AG04449 (cell line): Measurements from ENCODE around the gene GAGE13.
"Not testable (repeated sequence)": the region's sequence is repeated elsewhere in the genome, so short reads cannot be mapped to it uniquely, and the experiment has no call there.

Source experiments
- CTCF ChIA-PET: fragments of 350-600 bp; formaldehyde crosslinking; extraction: SDS; loops from one replicate; lab custom pipeline; 2021; ENCODE audit warnings: antibody characterized with exemption; lab: Yijun Ruan, JAX
- POLR2A ChIA-PET: fragments of 400-600, 350-600 bp; formaldehyde crosslinking; extraction: SDS; loops from one replicate; lab custom pipeline; 2020; ENCODE audit warnings: antibody characterized with exemption, inconsistent platforms; lab: Yijun Ruan, JAX
- DNase-seq: peaks from one replicate; pipeline ENCODE4 v3.0.0-alpha.2; 2010; ENCODE audit warnings: low read depth, low spot score
- H3K4me3 ChIP-seq: 2 replicates; pipeline ENCODE4 v1.5.1; 2011; ENCODE audit warnings: low read depth, mild to moderate bottlenecking, control low read depth, low read length
- CTCF ChIP-seq: IDR thresholded peaks from one replicate; pipeline ENCODE4 v1.5.1; 2011; ENCODE audit warnings: mild to moderate bottlenecking, moderate library complexity, low read length, control low read depth, inconsistent platforms; ENCODE audit not compliant: insufficient read depth; ENCODE audit errors: missing control alignments

Gene GAGE13

GRCh38 chrX:49291615-49292337 is 39.6 kb upstream of the GAGE13 start:
- CTCF ChIA-PET = interaction anchor here (1.2 to 2.4 kb wide), 6 partner anchors 11 to 547 kb away, joined by 3 to 11 read pairs (median 4); no protein-coding TSS in a partner anchor
- POLR2A ChIA-PET = no interaction called here
- DNase-seq = no peak
- H3K4me3 ChIP-seq = no peak overlapping the region
- peak; percentile 66 for TF ChIP-seq CTCF

GRCh38 chrX:49292400-49293362 is 38.7 kb upstream of the GAGE13 start:
- CTCF ChIA-PET = interaction anchor here (1.2 to 2.4 kb wide), 5 partner anchors 12 to 464 kb away, joined by 3 to 11 read pairs (median 5); no protein-coding TSS in a partner anchor
- no peak for DNase-seq
- no peak overlapping the region for H3K4me3 ChIP-seq
- no peak for TF ChIP-seq CTCF
- POLR2A ChIA-PET = interaction anchor here (0.6 kb wide), 1 partner anchor 11 kb away, joined by 6 read pairs; no protein-coding TSS in a partner anchor

GRCh38 chrX:49299293-49299692 is 32.1 kb upstream of the GAGE13 start:
- H3K4me3 ChIP-seq, CTCF ChIA-PET, DNase-seq, POLR2A ChIA-PET: not testable (repeated sequence)

GRCh38 chrX:49300703-49301102 is 30.7 kb upstream of the GAGE13 start:
- no peak for DNase-seq
- ChIA-PET POLR2A (no interaction called here), CTCF (interaction anchor here (0.6 kb wide), 1 partner anchor 1728 kb away, joined by 4 read pairs; no protein-coding TSS in a partner anchor)
- TF ChIP-seq CTCF = no peak
- H3K4me3 ChIP-seq = no peak overlapping the region

DNA sequence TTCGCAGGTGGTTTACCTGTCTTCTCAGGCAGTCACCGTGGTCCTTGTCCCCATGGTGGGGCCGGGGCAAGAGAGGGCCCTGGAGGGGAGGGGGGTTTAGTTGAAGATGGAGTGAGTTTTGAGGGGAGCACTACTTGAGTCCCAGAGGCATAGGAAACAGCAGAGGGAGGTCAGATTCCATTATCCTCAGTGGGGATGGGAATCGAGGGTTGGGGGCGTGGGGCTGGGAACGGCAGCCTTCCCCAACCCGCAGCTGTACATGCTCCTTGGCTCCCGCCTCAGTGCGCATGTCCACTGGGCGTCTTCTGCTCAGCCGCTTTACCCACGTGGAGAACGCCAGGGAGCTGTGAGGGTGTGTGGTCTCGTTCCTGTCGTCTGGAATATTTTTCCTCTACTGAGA is 28.0 kb upstream of the GAGE13 start, which contains the start of gene GAGE10:
Gene GAGE10 (plus strand): TSS at position 301 of the 400 bp plus-strand sequence. CDS start 1,214 bp downstream, outside the sequence.
- DNase-seq = no peak
- ChIA-PET POLR2A (no interaction called here), CTCF (no interaction called here)
- TF ChIP-seq CTCF = no peak
- H3K4me3 ChIP-seq = no peak within 1 kb of the TSS

DNA sequence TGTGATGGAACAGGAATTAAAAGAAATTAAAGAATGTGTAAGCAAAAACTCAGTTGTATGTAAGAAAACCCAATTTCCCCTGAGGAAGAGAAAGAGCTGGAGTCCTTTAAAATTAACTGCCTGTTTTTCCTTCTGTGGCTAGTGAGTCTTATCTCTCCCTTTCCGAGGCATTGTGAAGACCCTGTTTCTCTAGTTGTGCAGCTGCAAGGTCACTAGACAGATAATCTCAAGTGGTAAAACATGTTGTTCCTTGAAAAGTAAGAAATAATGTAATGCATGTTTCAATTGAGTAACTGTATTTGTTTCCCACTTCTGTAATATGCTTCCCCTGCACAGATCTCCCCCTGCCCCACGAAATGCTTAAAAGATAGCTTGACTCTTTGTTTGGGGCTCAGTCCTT is 23.6 kb upstream of the GAGE13 start:
- H3K4me3 ChIP-seq, POLR2A ChIA-PET, DNase-seq, CTCF ChIA-PET: not testable (repeated sequence)

GRCh38 chrX:49308604-49309269 is 22.6 kb upstream of the GAGE13 start:
- TF ChIP-seq CTCF = no peak
- no peak for DNase-seq
- H3K4me3 ChIP-seq = no peak overlapping the region; the same call in 1 of the 2 replicates
- ChIA-PET CTCF (no interaction called here), POLR2A (no interaction called here)
